HG03095 (cell line): ENCODE measurements around the gene ODC1.

Experiments used
- ATAC-seq: cut with Tn5 transposase; IDR thresholded peaks from one replicate; pipeline ENCODE4 v1.9.1; 2021; ENCODE audit warnings: moderate library complexity; ENCODE audit not compliant: unreplicated experiment

The ODC1 gene

DNA sequence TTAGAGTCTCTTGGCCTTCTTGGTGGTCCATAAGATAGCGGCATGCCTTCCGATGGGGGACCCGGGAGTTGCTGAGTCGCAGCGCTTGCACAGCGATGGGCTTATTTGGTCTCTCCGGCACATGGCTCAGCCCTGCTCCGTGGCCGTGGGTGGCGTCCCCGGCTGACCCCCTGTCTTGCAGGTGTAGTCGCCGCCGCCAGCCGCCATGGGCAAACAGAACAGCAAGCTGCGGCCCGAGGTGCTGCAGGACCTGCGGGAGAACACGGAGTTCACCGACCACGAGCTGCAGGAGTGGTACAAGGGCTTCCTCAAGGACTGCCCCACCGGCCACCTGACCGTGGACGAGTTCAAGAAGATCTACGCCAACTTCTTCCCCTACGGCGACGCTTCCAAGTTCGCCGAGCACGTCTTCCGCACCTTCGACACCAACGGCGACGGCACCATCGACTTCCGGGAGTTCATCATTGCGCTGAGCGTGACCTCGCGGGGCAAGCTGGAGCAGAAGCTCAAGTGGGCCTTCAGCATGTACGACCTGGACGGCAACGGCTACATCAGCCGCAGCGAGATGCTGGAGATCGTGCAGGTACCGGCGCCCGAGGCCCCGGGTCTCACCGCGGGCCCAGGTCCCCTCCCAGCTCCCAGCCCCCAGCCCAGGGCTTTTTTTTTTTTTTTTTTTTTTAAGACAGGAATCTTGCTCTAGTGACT is 28.4 kb downstream of the ODC1 start:
- no peak for ATAC-seq

GRCh38 chr2:10417551-10418335 is 30.4 kb downstream of the ODC1 start:
- no peak for ATAC-seq

DNA sequence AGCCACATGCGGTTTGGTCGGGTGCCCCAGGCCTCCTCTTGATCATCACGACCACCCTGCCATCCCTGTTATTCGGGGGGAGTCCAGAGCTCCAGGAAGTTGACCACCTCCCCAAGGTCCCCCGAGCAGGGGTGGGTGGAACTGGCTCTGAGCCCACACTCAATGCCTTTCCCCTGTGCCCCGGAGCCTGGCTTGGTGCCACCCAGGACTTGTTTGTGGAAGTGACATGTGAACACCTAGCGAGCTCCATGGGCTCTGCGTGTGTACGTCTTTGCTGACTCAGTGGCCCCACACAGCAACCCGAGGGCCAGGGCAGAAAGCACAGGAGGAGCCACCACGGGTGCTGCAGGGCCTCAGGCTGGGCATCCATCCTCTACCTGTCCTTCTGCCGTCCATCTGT is 32.5 kb downstream of the ODC1 start:
- no peak for ATAC-seq

DNA sequence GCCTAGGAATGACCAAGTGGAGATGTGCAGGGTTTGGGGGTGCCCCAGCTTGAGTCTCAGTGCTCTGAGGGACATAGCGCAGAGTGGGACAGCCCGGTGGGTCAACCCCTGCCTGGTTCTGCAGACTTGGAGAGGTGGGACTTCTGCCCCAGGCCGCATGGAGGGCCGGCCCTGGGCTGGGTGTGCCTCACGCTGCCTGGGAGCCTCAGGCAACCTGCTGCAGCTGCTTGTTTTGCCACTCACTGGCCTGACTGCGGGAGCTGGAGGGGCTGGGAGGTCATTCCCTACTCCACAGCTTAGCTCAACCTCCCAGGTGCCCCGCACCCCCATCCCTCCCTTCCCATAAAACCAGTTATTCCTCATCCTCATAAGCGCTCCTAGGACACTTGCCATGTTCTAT is 33.1 kb downstream of the ODC1 start:
- ATAC-seq, result no peak

GRCh38 chr2:10414591-10414990 is 33.5 kb downstream of the ODC1 start:
- ATAC-seq, result no peak

- ATAC-seq, result no peak
Observed at GRCh38 chr2:10413991-10414451, 34.1 kb downstream of the ODC1 start.

GRCh38 chr2:10413503-10413902 is 34.6 kb downstream of the ODC1 start:
- no peak for ATAC-seq

GRCh38 chr2:10412380-10412779 is 35.7 kb downstream of the ODC1 start:
- ATAC-seq, result no peak

DNA sequence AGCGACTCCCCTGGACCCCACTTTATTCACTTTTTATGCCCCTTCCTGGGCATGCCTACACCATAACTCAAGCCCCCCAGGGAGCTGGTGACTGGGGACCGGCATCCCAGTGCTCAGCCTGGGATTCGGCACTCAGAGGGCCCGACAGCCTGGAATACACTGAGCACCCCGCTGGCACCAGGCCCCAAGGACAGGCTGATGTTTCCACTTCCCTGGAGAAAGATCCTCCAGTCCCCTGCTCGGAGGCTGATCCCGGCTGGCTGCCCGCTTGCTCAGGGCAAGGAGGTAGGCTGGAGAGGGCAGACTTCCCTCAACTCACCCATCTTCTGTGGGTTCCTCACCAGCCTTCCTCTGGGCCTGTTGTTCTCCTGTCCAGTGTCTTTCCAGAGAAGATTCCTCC is 36.6 kb downstream of the ODC1 start:
- no peak for ATAC-seq

GRCh38 chr2:10410823-10411437 is 37.2 kb downstream of the ODC1 start:
- no peak for ATAC-seq

DNA sequence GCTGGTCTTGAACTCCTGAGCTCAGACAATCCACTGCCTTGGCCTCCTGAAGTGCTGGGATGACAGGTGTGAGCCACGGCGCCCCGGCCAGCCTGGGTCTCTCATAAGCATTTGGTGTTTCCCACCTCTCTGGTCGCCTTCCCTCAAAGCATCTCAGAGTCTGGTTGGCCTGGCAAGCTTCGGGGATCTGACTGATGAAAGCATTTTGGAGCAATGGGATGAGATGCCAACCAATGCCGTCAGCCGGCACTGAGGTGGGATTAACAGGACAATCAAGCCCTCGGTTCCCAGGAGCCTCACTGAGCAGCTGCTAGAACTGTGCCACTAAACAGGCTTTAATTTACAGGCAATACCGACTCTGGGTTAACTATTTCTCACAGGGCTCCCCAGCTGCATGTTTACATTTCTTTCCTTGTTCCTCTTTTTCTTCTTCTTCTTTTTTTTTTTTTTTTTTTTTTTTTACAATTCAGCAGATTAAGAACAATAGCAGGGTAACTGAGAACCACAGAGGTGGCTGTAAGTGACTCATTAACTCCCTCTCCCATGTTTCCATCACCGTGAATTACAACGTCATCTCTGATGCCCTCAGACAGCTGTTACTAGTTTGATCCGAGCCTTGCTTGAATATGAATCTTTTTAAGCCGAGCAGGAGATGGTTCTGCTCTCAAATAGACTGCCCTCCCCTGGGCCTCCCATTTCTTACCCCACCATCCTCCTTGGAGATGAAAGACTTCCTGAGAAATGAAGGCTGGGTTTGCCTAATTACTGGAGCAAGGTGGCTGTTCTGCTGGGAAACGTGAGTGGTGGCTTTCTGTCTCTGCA is 37.9 kb downstream of the ODC1 start:
- ATAC-seq, result peak; percentile 45

DNA sequence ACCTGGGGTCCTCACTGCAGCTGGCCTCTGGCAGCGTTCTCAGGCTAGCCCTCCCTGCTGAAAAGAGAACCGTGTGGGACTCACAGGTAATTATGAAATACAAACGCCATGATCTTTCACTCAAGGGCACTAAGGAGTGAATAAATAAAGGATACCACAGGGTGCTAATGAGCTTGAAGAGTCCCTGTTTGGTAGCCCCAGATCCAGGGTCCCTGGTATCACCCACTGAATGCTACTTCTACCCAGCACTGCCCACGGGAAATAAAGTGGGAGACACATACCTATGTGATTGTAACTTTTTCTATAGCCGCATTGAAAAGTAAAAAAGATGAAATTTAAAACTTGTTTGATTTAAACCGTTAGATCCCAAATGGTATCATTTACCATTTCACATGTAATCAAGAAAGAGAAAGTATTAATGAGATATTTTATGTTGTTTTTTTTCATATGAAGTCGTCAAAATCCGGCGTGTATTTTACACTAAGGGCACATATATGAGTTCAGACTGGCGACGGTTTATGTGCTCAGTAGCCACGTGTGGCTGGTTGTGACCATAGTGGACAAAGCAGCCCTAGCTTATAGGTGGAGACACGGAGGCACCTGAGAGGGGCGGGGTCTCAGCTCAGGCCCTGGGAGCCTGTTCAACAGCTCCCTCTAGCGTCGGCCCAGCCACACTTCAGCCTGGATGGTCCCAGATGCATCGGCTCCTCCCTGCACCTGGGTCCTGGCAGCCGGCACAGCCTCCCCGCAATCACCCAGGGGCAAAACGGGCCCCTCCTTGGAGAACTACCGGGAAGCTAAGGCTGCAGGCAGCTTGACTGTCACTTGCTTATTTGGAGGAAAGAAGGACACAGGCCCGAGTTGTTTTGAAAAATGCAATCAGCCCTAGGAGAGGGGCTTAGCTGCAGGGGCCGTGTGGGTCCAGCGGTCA is 39.2 kb downstream of the ODC1 start:
- peak; percentile 46 for ATAC-seq

GRCh38 chr2:10407841-10408648 is 40.1 kb downstream of the ODC1 start:
- peak; percentile 39 for ATAC-seq

DNA sequence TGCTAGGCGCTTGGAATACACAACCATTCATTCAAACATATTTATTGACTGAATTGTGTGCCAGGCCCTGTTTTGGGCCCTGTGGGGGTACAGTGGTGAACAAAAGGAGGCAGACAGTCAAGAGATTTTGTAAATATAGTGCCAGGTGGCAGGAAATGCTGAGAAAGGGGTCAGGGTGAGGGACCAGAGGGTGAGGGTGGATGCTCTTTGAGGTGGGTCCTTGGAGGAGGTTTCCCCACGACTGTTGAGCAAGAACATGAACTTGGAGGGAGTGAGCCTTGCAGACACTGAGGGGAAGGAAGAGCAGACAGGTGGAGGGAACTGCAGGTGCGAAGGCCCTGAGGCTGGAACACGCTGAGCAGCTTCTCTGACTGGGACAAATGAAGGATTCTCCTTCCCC is 40.7 kb downstream of the ODC1 start:
- no peak for ATAC-seq

- no peak for ATAC-seq
Observed at GRCh38 chr2:10406491-10407188, 41.5 kb downstream of the ODC1 start.

DNA sequence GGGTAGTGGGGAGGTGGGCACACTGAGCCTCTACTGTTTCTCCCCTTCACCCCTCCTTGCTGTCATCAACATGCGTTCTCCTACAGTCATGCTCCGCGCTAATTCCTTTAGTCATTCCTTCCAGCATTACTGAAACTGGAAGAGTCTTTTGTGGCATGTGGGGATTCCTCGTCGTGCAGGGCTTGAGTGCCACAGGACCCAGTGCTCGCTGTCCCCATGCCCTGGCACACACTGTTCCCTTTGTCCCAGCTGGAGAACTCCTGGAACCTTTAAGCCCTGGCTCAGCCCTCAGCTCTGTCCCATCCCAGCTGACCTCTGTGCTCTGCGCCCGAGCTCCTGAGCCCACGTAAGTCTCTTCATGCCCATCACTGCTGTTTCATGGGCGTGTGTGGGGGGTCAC is 42.1 kb downstream of the ODC1 start:
- ATAC-seq, result no peak

DNA sequence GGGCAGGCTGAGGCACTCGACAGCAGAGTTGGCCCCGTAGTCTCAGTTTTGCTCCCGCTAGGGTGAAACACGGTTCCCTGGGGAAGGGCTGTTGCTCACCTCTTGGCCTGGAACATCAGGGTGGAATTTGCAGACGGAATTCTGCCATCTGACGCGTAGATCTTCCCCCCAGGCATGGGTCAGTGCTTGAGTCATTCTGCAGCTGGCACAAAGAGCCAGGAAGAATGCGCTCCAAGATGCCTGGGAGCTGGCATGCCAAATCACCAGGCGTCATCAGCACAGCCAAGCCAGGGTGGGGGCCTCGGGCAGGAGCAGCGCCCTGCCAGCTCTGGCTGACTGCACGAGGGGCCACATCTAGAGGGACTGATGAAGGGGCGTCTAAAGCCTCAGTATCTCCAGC is 42.7 kb downstream of the ODC1 start:
- no peak for ATAC-seq

DNA sequence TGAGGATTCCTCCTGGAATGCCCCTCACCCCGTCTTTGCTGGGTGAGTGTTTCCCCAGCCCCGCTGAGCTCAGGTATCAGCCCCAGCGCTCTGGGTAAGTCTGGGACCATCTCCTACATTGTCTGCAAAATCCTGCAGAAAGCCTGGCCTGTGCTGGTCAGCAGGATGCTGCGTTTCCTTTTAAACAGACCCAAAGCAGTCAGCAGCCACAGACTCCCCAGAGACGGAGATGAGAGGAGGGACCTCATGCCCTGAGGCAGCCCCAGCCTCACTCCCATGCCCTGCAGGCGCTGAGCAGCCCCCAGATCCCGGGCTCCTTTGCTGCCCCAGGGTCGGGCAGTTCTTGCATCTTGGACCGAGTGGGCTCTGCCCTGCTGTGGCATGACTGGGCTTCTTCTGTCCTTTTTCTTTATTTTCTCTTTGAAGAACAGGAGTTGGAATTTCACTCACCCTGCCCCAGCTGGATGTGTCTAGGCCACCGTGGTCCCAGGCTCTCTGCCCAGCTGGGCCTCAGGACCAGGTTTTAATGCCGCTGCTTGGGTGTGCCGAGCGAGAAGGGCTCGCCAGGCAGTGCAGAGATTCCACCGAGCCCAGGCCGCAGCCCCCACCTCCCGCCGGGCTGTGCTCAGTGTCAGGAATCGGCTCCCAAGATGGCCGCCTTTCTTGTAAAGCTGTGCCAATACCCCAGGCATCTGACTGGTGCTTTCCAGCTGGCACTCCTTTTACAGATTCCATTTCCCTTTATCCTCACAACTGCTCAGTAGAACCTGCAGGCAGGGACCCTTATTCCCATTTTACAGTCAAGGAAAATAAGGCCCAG is 43.6 kb downstream of the ODC1 start:
- ATAC-seq, result no peak
